GM19324 (cell line): ENCODE measurements around the gene ATP8B4.

Experiments used
- ATAC-seq: cut with Tn5 transposase; IDR thresholded peaks from one replicate; pipeline ENCODE4 v1.9.1; 2021; ENCODE audit warnings: mild to moderate bottlenecking, moderate library complexity; ENCODE audit not compliant: unreplicated experiment, low FRiP score

The ATP8B4 gene

DNA sequence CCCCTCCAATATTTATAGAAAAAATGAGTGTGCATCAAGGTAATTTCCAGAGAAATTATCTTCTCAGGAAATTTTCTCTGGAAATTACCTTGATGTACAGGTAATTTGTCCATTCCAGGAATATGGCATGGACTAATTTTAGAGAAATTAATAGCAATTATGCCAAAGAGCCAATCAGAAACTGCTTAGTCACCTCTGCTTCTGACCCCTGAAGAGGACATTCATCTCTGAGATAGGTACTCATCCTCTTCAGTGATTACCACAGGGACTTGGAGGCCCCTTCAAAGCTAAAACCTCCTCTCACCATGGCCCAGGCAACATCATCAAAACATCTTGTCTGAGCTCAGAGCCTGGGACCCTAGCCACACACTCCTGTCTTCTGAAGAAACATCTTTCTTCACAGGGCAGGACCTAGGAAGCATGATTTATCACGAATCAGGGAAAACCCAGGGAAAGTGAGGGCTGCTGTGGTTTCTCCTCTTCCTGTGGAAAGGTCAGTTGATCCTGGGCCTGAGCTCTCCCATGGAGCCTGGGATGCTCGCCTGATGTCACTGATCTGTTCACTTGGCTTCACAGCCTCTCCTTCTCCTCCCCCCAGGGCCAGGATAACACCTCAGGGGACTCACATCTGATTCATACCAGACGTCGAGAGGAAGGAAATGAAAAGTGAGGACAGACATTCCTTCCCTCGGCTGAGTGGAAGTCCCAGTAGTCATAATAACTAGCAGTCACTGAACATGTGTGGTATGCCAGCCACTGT is 287.6 kb downstream of the ATP8B4 start:
- ATAC-seq = no peak

DNA sequence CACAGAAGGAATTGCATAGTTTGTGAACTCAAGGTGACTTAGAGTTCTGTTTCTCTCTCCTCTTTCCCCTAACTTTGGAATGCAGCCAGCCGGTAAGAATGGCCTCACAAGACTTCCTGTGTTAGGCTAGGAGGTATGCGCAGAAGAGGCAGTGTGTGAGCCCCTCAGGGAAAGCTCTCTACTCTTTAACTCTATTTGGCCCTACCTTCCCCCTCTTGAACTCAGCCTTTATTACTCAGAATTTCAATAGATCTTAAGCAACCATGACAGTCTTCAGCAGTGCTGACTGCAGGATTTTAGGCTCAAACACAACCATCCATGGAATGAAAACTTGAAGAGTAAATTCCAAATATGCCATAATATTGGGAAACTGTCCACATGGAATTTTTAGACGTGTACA is 288.6 kb downstream of the ATP8B4 start:
- no peak for ATAC-seq

DNA sequence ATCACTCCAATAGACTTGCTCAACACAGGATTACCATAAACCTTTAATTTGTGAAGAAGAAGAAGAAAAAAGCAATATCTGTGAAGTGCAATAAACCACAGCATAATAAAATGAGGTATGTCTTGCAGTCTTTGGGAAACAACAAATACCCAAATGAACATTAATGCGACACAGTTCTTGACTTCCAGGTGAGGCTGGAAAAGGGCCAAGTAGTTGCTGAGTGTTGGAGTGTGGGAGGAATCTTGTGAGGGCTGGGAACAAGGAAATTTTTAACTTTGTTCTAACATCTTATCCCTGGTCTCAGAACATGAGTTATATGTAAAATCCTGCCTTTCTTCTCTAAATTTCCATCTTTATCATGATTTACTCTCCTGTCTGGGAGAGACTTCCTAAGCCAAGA is 291.7 kb downstream of the ATP8B4 start:
- no peak for ATAC-seq

DNA sequence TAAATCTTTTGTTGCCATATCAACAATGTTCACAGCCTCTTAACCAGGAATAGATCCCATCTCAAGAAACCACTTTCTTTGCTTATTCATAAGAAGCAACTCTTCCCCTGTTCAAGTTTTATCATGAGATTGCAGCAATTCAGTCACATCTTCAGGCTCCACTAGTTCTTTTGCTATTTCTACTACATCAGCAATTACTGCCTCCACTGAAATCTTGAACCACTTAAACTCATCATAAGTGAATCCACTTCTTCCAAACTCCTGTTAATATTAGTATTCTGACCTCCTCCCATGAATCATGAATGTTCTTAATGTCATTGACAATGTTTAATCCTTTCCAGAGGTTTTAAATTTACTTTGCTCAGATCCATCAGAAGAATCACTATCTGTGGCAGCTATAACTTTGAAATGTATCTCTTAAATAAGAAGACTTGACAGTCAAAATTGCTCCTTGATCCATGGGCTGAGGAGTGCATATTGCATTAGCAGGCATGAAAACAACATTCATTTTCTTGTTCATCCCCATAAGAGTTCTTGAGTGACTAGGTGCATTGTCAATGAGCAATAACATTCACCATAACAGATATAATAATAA is 292.3 kb downstream of the ATP8B4 start:
- ATAC-seq = no peak

DNA sequence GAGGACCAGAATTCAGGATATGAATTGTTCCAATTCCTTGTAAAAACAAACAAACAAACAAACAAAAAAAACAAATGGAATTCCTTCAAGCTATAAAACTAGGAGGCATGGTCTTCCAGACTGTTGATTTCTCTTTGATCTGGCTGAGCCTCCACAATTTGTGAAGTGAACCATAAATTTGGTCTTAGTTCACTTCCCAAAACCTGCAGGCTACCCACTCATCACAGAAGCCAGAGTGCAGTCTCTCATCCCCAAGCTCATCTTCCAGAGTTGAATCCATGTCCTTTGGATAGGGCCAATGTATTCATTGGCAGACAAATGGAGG is 294.3 kb downstream of the ATP8B4 start:
- ATAC-seq = no peak

DNA sequence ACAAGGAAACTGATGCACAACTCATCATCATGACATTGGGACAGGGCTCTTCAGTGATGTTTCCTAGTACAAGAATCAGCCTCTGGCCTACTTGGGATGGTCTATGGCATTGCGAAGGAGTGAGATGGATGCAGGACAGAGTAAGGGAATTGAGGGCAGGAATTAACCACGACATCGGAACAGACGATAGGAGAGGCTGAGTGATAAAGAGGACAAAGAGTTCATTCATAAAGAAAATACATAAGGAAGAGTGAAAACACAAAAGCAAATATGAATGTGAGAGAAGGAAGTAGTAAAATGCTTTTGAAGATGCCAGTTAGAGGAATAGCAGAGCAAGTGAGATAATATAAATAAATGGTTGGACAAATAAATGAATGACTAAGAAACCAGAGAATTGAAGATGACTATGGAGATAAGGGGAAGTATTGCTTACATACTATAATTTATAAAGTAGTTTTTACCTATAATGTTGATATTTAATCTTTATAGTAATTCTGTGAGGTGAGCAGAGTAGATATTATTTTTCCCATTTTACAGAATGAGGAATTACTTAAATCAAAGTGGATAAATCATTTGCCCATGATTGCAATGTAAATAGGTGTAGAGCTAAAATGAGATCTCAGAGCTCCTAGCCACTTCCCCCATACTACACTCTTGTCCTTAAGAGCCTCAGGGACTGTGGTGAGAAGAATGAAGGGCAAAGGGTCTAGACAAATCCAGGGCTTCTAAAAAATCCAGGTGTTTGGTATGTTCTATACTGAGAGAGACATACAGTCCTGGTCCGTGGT is 294.9 kb downstream of the ATP8B4 start:
- no peak for ATAC-seq

DNA sequence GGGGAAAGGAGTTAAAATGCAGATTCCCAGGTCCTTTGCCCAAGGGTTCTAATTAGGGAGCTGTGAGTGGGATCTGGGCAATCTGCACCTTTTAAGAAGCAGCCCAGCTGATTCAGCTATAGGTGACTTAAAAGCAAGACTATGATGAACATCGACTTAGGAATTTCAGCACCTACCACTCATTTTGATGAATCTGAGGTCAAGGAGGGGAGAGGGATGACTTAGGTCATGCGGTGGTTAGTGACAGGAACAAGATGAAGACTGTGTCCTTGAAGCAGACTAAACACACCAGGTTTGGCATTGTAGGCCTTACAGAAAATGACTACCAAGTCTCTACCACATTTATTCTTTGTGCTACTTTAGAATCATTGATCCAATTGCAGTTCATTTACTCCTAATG is 301.9 kb downstream of the ATP8B4 start:
- no peak for ATAC-seq

DNA sequence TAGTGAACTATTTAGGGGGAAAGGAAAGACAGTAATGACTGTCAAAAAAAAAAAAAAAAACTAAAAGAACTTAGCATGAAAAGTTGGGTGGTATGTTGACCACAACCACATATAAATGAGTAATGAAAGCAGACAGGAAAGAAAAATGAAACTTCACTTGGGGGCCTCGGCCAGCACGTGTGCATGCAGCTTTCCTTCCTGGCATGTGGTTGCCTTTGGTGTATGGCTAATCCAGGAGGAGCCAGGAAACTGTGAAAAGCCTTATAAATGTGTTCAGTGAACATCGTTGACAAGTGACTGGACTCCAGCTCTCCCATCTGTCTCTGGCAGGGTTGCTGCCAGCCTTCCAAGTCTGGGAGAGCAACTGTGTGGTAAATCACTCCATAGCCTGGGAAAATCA is 303.1 kb downstream of the ATP8B4 start:
- ATAC-seq = no peak

DNA sequence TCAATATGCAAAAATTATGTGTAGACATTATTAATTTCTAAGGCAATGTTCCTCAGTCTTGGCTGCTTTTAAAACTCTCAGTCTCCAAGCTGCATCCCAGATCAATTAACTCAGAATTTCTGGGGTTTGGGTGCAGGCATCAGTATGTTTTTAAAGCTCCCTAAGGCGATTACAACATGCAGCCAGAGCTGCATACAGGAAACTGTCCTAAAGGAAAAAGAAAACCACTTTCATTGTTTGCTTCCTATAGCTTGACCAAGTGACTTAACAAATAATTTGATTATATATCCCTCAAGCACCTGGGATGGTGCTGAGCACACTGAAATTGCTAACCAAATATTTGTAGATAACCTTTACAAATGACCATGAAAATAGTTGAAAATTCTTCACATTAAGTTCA is 303.5 kb downstream of the ATP8B4 start:
- ATAC-seq = no peak

DNA sequence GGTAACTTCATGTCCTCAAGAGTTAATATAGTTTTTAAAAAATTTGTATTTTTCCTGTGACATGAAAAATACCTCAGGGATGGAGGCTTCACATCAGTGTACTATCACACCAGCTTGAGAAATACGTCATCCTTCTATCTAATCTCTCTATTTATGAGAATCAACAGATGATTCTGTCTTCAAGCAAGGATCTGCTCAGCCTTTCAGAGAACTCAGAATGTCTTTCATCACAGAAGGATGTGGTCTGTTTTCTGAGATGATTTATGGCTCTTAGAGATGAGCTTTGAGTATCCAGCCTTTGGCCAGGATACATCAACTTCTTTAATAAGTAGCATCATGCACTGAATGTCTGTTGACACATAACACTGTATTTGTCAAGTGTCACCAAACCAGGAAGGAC is 304.3 kb downstream of the ATP8B4 start:
- ATAC-seq = no peak

DNA sequence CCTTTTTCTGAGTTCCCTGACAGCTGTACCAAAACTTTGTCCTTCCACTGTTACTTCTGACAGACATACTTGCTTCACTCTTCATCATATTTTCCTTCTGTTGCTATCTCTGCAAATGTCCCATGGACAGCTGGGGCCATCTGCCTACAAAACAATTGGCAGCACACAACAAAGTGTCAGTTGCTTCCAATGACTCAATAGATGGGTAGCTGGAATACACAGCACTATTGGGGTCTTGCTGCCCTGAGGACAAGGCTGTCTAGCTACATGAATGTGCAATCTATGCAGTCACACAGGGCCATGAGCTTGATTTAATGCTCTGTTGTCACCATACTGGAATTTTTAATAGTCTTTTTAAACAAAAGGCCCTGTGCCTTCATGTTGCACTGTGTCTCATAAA is 305.4 kb downstream of the ATP8B4 start:
- no peak for ATAC-seq

DNA sequence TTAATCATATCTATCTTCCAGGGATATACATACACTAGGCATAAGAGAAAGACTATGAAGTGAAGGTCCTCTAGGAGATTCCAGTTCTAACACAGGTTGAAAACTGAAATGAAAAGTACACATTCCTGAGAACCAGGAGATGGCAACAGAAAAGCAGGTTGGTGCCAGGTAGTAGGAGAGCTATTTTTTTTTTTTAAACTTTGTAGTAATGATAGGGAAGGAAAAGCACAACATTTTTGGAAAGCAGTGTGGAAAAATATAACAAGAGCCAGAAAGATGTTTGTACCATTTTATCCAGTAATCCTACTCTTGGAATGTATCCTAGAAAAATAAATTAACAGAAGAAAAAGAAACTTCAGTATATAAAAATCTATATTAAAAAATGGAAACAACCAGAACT is 308.3 kb downstream of the ATP8B4 start:
- no peak for ATAC-seq

DNA sequence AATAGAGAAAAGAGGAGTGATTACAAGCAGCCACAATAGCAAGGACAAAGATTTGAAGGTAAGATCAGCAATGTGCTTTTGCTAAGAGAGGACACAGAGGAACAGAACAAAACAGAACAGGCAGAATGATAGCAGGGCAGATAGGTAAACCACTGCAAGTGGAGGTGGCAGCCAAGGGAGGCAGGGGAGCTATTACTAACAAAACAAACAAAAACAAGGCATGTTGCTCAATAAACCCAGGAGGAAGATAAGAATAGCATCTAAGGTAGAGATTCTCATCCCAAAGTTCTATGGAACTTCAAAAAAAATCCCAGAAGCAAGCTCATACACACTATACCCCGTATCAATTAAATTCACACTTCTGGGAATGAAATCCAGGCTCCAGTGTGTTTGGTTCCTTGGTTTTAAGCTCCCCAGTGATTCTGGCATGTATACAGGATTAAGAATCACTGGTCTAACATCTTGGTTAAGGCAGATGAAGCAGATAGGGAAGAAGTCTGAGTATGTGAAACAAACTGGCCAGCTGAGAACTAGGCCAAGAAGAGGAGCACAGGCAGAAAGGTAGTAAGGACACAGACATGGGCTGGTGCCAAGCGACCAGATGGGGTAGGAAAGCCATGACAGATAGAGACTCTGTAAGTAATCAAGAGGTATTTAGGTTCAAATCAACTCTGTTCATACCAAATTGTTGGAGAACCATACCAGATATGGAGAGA is 309.0 kb downstream of the ATP8B4 start:
- ATAC-seq = no peak

DNA sequence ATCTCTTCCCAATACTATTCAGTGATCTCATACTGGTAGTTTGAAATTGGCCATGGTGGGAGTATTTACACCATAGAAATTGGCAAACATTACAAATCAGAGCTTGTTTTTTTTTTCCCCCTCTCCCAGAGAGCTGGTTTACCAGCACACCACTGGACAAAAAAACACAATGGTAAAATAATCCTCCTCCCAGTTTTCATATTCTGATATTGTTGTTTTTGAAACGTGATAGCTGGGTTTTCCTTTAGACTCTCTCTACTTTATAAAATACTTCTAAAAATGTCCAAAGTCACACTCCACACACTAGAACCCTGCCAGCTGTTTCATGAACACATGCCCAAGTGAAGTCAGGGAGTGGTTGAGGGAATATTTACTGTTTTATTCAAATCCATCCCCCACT is 310.7 kb downstream of the ATP8B4 start:
- ATAC-seq = no peak
